IPS-18c (cell line): ENCODE results near the gene TCF3.
A peak's percentile ranks its signal among the peaks of the same experiment; 100 is the strongest.

ENCODE experiments used
- H3K4me3 ChIP-seq: 2 replicates; pipeline ENCODE4 v1.7.0; 2013; ENCODE audit warnings: low read depth, mild to moderate bottlenecking, low read length, moderate library complexity; ENCODE audit not compliant: insufficient read depth
- H3K9me3 ChIP-seq: one replicate; pipeline ENCODE4 v1.6.1; 2013; ENCODE audit warnings: mild to moderate bottlenecking, low read length, moderate library complexity; ENCODE audit not compliant: control insufficient read depth, insufficient read depth

The TCF3 gene

DNA sequence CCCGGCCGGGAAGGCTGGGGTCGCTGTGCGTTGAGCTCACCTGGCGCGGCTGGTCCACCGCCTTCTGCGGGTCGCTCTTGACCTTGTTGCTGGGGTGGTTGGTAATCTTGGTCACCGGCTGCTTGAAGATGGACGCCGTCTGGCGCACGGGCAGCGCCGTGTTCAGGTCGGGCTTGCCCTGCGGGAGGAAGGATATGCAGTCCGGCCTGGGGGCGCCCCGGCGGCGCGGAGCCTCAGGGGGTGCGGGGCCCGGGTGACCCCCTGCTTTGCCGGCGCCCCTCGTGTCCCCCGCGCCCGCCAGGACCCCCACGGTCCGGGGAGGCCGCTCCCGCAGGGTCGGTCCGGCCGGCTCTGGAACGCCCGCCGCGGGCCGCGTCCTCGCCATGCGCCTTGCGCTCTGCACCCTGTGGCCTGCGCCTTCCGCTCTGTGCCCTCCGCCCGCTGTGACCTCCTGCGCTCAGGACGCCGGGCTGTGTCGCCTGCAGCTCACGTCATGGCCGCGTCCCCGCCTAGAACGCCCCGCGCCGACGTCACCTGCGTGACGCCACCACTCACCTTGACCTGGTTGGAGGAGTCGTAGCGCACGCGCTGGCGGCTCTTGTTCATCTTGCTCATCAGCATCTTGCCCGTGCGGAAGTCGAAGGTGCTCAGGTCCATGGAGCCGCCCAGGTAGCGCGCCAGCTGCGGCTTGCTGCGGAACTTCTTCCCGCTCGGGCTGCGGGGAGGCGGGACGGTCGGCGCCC lies 67.7 kb downstream of the TCF3 start:
- Histone ChIP-seq H3K9me3 (no peaks in the 10 kb centered on the region), H3K4me3 (no peak overlapping the region)

DNA sequence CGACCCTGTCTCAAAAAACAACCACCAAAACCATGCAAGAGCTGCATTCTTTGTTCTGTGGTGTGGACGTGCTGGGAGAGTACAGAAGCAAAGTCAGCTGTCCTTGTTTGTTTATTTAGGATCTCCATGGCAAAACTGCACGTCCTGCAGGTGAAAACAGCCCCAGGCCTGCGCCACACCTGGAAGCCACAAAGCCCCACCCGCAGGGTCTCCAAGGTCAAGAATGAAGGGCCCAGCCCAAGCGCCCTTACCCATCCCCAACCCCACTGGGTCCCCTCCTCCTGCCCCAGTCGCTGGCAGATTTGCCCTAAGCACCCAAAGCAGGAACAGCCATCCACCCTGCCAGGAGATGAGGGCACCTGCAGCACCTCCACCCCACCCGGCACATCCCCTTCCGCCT lies 70.2 kb downstream of the TCF3 start:
- Histone ChIP-seq H3K4me3 (no peak overlapping the region), H3K9me3 (no peaks in the 10 kb centered on the region)

DNA sequence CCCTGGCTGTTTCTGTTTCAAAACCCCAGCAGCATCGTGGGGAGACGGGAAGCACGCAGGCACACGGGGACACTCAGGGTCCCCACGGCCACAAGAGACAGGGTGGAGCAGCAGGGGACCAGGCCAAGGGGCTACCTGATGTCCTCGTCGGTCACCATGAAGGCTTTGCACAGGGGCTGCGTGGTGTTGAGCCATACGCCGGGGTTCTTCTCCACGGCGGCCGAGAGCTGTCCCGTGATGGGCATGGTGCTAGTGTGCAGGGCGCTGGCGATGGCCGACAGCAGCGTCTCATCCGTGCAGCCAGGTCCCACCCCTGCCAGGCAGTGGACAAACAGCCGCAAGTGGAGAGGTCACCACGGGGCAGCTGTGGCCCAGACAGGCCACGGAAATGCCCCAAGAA lies 71.5 kb downstream of the TCF3 start:
- Histone ChIP-seq H3K4me3 (no peak overlapping the region), H3K9me3 (no peaks in the 10 kb centered on the region)

DNA sequence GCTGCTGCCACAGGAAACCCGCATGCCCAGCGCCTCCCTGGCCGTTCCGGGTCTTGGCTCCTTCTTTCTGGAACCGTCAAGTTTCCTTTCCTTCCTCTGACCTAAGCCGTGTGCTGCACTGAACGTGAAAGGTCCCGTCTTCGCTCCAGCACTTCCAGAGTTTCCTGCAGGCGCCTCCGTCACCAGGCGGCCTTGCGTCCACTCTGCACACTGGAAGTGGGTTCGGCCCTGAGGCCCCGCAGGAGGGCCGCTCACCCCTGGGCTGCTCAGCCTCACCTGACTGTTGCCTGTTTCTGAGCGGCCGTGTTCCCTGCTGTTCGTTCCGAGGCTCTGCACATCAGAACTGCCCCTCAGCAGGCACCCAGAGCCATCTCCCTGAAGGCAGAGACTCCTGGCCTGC lies 72.0 kb downstream of the TCF3 start:
- no peaks in the 10 kb centered on the region for H3K9me3 ChIP-seq
- no peak overlapping the region for H3K4me3 ChIP-seq

DNA sequence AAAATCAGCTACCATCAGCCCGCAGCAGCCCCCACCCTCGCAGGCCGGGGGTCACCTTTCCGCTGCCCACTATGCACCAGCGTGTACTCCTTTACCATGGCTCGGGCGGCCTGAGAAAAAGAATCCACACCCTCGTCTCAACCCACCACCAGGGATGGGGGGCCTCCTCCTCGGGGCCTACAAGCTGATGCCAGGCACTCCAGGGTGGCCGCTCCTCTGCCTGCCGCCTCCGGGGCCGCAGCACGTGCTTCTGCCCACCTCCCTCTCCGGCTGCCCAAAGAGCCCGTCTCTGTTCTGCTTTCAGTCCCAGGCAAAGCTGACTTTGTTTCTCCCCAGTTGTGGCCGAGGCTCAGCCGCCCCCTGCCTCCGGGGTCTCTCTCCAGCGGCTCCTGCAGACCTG lies 73.2 kb downstream of the TCF3 start:
- H3K4me3 ChIP-seq, result no peak overlapping the region
- H3K9me3 ChIP-seq, result no peaks in the 10 kb centered on the region

DNA sequence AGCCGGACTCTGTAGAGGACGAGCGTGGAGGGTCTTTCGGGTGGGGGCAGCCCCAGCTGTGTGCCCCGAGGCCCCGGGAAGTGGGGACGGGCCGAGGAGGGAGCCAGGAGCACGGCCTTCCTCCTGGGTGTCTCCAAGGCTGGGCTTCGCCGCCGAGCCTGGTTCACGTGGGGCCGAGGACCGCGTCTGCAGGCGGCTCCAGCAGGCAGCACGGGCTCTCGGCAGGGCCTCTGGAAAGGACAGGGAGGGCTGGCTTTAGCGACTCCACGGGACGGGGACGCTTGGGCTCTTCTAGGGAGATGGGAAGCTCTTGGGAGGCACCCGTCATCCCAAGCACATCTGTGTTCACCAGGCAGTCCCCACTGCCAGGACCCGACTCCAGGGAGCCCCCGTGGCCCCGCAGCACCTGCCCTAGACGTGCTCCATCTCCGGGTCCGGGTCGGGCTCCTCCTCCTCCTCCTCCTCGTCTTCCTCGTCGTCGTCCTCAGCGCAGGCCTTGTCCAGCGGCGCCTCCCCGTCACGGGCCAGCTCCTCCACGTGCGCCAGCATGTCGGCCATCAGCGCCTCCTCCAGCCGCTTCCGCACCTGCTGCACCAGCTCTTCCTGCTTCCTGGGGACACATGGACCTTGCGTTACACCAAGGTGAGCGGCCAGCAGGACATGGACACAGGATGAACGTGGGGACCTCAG lies 74.3 kb downstream of the TCF3 start:
- no peak overlapping the region for H3K4me3 ChIP-seq
- no peaks in the 10 kb centered on the region for H3K9me3 ChIP-seq

DNA sequence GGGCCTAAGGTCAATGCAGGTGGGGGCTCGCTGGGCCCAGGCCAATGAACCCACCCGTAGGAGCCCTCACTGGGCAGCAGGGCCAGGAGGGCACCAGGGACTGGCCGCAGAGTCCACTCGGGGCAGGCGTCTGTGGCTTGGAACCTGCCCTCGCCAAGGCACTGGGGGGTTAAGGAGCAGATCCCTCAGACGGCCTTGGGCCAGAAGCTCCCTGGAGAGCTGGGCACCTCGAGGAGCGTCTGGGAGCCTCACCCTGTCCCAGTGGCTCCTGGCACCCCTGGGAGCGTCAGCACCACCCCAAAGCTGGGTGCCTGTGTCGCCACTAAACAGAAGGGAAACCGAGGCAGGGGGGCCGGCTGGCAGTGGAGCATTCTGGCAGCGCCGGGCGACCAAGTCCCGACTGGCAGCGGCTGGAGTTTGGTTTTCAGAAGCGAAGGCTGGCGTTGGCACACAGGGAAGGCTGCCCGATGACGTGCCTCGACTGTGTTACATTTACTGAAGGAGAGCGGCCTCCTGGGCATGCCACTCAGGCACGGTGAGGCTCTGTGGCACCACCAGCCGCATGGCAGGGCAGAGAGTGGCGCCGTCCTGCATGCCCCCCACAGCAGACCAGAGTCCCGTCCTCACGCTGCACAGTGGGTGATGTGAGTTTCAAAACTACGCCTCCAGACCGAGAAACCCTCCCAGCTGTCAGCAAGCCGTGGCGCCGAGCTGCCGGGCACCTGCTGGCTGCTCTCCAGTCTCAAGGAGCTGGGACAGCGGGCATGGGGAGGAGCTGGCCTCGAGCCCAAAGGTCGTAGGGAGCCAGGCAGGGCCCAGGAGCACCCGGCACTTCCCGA lies 75.1 kb downstream of the TCF3 start:
- H3K9me3 ChIP-seq, result no peaks in the 10 kb centered on the region
- H3K4me3 ChIP-seq, result no peak overlapping the region

DNA sequence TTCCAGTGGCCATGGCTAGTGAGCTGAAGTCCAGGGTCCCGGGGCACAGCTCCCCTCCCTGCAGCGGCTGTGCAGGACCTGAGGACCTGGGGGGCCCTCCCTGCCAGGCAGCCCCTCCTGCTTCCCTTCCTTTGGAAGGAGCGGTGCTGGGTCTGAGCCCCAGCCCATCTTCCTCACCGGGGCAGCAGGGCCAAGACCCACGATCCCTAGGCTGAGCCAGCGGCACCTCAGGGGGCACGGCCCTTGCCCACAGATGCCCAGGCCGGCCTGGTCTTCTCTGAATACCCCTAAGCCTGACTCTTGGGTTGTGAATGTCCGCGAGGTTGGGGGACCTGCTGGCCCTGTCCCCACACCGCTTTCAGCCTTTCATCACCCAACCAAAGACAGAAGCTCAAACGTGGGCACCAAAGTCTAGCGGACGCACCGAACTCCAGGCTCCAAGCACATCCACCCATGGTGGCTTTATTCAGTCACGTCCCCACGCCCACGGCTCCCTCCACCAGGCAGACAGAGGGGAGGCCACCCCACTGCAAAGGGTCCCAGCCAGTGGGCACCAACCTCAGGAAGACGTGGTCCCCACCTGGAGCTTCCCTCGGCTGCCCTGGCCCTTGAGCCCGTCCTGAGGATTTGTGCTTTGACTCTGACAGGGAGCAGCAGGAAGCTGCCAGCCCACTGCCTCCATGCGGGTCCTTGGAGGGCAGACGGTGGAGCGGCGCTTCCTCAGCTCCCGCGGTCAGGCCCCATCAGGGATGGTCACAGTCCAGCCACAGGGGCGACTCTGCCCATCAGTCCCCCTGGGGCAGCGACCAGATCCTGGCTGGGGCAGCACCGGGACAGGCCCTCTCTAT lies 75.9 kb downstream of the TCF3 start:
- no peak overlapping the region for H3K4me3 ChIP-seq
- no peaks in the 10 kb centered on the region for H3K9me3 ChIP-seq

DNA sequence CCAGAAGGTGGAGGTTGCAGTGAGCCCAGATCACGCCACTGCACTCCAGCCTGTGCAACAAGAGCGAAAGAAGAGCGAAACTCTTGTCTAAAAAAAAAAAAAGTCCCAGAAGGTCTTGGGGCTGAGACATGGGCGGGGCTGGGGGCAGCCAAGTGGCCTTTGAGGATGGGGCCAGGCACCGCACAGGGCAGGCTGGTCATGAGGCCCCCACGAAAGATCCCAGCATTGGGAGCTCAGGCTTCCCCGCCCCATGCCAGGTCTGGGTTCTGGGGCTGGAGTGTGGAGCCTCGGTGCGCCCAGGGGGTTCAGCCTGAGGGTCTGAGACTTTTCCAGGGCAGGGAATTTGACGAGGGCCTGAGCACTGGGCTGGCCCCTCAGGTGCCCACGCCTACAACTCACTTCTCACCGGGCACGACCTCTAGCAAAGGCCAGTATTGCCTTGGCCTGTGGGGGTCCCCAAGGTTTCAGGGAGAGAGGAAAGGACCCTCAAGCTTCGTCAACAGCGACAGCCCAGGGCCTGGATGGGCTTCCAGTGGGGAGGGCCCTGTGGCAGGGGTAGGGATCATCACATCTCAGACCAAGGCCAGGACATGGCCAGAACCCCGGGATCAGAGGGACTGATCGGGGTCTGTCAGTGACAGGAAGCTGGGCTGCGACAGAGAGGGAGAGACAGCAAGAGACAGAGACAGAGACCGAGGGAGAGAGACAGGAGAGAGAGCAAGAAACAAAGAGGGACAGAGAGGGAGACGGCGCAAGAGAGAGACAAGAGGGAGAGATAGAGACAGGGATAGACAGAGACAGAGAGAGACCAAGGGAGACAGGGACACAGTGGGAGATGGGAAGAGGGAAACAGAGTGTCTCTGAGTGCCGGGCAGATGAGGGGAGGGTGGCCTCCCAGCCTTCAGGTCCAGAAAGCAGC lies 76.8 kb downstream of the TCF3 start:
- Histone ChIP-seq H3K9me3 (peaks cover 2% of the 10 kb centered on the region), H3K4me3 (no peak overlapping the region)

DNA sequence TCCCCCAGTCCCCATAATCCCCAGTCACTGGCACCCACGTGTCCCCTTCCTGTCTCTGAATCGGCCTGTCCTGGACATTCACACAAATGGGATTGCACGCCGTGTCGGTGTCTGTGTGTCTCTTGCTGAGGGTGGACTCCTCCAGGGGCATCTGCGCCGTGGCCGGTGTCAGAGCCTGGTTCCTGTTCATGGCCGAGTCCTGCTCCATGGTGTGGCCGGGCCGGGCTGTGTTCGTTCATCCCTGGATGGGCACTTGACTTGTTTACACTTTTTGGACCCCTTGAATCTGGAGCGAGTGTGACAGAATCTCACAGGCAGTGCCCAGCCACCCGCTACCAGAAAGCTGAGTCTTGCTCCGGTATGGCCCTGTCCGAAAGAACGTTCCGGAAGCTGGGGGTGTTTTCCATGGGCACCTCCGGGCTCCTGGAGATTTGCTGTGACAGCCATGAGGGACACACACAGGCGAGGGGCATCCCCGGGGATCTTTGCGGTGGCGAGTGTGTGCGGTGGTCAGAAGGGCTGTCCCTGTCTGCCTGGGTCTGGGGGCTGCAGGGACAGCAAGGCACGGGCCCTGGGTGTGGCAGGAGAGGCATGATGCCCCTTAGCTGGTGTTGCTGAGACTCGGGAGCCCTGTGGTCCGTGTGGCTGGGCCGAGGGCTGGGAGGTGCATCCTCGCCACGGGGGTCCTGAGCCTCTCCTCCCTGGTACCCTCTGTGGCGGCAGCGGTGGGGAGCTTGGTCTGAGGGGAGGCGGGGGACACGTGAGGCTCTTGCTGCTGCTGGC lies 77.9 kb downstream of the TCF3 start:
- Histone ChIP-seq H3K4me3 (no peak overlapping the region), H3K9me3 (peaks cover 2% of the 10 kb centered on the region)

DNA sequence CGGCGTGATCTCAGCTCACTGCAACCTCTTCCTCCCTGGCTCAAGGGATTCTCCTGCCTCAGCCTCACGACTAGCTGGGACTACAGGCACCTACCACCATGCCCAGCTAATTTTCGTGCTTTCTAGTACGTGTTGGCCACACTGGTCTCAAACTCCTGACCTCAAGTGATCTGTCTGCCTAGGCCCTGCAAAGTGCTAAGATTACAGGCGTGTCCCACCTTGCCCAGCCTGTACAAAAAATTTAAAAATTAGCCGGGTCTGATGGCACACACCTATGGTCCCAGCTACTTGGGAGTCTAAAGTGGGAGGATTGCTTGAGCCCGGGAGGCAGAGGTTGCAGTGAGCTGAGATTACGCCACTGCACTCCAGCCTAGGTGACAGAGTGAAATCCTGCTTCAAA lies 79.6 kb downstream of the TCF3 start:
- Histone ChIP-seq H3K4me3 (no peak overlapping the region), H3K9me3 (peaks cover 6% of the 10 kb centered on the region)

DNA sequence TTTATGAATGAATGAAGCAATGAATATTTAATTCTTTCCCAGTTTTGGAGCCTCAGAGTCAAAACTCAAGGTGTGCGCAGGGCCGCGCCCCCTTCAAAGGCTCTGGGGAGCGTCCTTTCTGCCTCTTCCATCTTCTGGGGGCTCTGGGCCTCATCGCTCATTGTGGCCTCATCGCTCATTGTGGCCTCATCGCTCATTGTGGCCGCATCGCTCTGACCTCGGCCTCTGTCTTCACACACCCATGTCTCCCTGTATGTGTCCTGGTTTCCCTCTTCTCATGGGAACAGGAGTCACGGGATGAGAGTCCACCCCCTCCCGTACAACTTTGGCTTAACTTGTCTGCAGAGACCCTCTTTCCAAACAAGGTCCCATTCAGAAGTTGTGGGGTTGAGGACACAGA lies 81.1 kb downstream of the TCF3 start:
- Histone ChIP-seq H3K4me3 (no peak overlapping the region), H3K9me3 (peaks cover 6% of the 10 kb centered on the region)

DNA sequence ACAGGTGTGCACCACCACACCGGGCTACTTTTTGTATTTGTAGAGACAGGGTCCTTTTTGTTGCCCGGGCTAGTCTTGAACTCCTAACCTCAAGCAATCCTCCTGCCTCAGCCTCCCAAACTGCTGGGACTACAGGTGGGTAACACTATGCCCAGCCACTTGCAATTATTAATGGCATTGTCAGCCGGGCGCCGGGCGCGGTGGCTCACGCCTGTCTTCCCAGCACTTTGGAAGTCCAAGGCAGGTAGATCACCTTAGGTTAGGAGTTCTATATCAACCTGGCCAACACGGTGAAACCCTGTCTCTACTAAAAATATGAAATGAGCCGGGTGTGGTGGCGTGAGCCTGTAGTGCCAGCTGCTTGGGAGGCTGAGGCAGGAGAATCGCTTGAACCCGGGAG lies 81.6 kb downstream of the TCF3 start:
- peaks cover 6% of the 10 kb centered on the region for H3K9me3 ChIP-seq

DNA sequence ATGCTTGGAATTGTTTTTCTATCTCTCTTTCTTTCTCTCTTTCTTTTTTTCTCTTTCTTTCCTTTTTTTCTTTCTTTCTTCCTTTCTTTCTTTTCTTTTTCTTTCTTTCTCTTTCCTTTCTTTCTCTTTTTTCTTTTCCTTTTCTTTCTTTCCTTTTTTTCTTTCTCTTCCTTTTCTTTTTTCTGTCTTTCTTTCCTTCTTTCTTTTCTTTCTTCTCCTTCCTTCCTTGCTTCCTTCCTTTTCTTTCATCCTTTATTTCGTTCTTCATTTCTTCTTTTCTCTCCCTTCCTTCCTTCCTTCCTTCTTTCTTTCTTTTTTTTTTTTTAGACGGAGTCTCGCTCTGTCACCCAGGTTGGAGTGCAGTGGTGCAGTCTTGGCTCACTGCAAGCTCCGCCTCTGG lies 82.4 kb downstream of the TCF3 start:
- Histone ChIP-seq H3K9me3 (peaks cover 6% of the 10 kb centered on the region), H3K4me3 (no peak overlapping the region)

More for the DNA sequence above, 81.6 kb downstream of the TCF3 start:
- H3K4me3 ChIP-seq, result no peak overlapping the region

DNA sequence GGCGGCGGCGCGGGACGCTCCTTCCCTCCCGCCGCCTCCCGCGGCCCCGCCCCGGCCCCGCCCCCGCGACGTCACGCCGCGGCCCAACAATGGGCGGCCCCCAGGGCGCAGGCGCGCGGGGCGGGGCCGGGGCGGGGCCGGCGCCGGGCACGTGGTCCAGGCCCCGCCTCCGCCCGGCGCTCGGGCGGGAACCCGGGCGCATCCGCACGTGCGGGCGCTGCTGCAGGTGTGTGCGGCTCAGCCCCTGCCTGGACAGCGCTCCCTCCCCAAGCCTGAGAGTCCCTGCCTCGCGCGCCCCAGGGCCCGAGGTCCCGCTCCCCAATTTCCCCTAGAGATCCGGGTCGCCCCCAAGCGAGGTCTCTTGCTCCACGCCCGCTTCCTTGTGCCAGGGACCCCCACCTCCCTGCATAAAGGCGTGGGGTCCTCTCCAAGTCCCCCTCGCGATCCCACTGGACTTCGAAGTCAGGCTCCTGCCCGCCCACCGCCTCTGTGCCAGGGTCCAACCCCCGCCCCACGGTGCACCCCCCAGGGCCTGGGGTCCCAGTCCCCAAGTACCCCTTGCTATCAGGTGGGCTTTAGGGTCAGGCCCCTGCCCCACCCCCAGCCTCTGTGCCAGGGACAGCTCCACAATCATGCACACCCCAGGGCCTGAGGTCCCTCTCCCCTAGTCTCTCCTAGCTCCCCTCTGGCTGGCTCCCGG lies 83.9 kb downstream of the TCF3 start, which contains the start of gene MEX3D:
Gene MEX3D (minus strand): TSS at position 6 of the 700 bp plus-strand sequence. CDS start 267 bp downstream, outside the sequence.
- H3K4me3 ChIP-seq, result peak within 1 kb of the TSS; percentile 82

More for the DNA sequence above, 83.9 kb downstream of the TCF3 start, which contains the start of gene MEX3D:
- peaks cover 6% of the 10 kb centered on the region for H3K9me3 ChIP-seq
